A673 (cell line): ENCODE results near the gene BCL2A1.

ENCODE experiments used
- EZH2 ChIP-seq: fragments of 200-600 bp; sonication (generic); IDR thresholded peaks from 2 replicates; pipeline ENCODE4 v1.6.1; 2017; ENCODE audit warnings: borderline replicate concordance, low read depth, mild to moderate bottlenecking, mixed read lengths, antibody characterized with exemption, low read length; ENCODE audit not compliant: poor library complexity, severe bottlenecking
- TF ChIP-seq, protein P1 (sequence below): fragments of 300-800, 200-600 bp; sonication (generic); conservative IDR thresholded peaks from 2 replicates; pipeline ENCODE4 v1.5.1; 2017; ENCODE audit warnings: low read depth, mild to moderate bottlenecking, antibody characterized with exemption, low read length, moderate library complexity, mixed read lengths

DNA sequence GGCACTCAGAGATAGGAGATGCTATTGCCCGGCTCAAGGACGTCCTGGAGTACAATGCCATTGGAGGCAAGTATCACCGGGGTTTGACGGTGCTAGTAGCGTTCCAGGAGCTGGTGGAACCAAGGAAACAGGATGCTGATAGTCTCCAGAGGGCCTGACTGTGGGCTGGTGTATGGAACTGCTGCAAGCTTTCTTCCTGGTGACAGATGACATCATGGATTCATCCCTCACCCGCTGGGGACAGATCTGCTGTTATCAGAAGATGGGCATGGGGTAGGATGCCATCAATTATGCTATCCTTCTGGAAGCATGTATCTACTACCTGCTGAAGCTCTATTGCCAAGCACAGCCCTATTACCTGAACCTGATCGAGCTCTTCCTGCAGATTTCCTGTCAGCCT is 26.4 kb downstream of the BCL2A1 start:
- TF ChIP-seq, protein P1, sequence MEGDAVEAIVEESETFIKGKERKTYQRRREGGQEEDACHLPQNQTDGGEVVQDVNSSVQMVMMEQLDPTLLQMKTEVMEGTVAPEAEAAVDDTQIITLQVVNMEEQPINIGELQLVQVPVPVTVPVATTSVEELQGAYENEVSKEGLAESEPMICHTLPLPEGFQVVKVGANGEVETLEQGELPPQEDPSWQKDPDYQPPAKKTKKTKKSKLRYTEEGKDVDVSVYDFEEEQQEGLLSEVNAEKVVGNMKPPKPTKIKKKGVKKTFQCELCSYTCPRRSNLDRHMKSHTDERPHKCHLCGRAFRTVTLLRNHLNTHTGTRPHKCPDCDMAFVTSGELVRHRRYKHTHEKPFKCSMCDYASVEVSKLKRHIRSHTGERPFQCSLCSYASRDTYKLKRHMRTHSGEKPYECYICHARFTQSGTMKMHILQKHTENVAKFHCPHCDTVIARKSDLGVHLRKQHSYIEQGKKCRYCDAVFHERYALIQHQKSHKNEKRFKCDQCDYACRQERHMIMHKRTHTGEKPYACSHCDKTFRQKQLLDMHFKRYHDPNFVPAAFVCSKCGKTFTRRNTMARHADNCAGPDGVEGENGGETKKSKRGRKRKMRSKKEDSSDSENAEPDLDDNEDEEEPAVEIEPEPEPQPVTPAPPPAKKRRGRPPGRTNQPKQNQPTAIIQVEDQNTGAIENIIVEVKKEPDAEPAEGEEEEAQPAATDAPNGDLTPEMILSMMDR, result no peak
- TF ChIP-seq EZH2, result no peak
